ENCODE results near the gene PCSK6.

DNA sequence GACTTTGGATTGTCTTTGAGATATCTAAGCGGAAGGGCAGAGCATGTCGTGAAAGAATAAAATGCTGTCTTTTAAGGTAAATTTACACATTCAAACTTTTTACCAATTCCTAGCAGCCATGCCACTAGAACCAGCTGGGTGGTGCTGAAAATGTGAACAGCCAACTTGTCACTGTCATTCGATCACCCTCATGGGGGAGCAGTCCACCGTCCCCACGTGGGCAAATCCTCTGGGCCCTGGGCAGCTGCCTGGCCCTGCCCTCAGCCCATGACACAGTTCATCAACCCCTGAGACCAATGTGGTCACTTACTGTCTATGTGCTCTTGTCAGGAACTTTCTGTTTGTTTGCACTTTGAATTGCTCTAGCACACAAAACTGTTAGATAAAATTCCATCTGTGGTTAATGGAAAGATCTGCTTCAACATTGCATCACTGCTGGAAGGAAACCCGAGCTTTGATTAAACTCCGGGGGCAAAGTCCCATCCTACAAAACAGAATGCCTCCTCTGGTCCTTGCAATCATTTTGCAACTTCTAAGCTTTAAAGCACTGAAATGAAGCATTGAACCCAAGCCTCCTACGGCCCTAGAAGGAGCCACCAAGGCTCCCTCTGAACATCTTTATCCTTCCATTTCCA lies 50.1 kb downstream of the PCSK6 start:
- TF ChIP-seq, protein P1, sequence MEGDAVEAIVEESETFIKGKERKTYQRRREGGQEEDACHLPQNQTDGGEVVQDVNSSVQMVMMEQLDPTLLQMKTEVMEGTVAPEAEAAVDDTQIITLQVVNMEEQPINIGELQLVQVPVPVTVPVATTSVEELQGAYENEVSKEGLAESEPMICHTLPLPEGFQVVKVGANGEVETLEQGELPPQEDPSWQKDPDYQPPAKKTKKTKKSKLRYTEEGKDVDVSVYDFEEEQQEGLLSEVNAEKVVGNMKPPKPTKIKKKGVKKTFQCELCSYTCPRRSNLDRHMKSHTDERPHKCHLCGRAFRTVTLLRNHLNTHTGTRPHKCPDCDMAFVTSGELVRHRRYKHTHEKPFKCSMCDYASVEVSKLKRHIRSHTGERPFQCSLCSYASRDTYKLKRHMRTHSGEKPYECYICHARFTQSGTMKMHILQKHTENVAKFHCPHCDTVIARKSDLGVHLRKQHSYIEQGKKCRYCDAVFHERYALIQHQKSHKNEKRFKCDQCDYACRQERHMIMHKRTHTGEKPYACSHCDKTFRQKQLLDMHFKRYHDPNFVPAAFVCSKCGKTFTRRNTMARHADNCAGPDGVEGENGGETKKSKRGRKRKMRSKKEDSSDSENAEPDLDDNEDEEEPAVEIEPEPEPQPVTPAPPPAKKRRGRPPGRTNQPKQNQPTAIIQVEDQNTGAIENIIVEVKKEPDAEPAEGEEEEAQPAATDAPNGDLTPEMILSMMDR (IDR thresholded peaks at IDR 0.05; ENCODE audit: low read depth, low read length, poor library complexity, severe bottlenecking) = no peak
- no peak for TF ChIP-seq EZH2phosphoT487 (IDR thresholded peaks at IDR 0.05; ENCODE audit: borderline replicate concordance, low read length)
